ENCODE measurements around the gene MEIG1.
"Not testable (repeated sequence)": the region's sequence is repeated elsewhere in the genome, so short reads cannot be mapped to it uniquely, and the experiment has no call there.

DNA sequence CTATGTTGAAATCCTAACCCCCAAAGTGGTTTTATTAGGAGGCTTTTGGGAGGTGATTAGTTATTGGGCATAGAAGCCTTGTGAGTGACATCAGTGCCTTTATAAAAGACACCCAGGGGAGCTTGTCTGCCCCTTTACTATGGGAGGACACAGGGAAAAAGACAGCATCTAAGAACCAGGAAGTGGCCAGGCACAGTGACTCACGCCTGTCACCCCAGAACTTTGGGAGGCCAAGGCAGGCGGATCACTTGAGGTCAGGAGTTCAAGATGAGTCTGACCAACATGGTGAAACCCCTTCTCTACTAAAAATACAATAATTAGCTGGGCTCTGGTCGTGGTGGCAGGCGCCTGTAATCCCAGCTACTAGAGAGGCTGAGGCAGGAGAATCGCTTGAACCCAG is 20.2 kb upstream of the MEIG1 start:
- TF ChIP-seq, protein P1, sequence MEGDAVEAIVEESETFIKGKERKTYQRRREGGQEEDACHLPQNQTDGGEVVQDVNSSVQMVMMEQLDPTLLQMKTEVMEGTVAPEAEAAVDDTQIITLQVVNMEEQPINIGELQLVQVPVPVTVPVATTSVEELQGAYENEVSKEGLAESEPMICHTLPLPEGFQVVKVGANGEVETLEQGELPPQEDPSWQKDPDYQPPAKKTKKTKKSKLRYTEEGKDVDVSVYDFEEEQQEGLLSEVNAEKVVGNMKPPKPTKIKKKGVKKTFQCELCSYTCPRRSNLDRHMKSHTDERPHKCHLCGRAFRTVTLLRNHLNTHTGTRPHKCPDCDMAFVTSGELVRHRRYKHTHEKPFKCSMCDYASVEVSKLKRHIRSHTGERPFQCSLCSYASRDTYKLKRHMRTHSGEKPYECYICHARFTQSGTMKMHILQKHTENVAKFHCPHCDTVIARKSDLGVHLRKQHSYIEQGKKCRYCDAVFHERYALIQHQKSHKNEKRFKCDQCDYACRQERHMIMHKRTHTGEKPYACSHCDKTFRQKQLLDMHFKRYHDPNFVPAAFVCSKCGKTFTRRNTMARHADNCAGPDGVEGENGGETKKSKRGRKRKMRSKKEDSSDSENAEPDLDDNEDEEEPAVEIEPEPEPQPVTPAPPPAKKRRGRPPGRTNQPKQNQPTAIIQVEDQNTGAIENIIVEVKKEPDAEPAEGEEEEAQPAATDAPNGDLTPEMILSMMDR (conservative IDR thresholded peaks at IDR 0.05 in 1 of 2, IDR thresholded peaks at IDR 0.05 in 1 of 2; ENCODE audit: low read depth in 1 of 2, low read length in 2 of 2), result not testable (repeated sequence)
- not testable (repeated sequence) for TF ChIP-seq EZH2 (IDR thresholded peaks at IDR 0.05; ENCODE audit: low read length, missing control alignments)

All from fibroblast of lung (primary cell).